Keratinocyte (primary cell): ENCODE measurements around the gene ZNF500. TPM values are rescaled to one million over a fixed set of nuclear protein-coding genes. Genes with fewer than 3 reads are reported as not detected.

Experiments used
- DNase-seq: peaks from one replicate; pipeline ENCODE4 v3.0.0-alpha.2; 2011; ENCODE audit warnings: low read depth, missing footprints, low spot score
- FAIRE-seq: peaks from 2 replicates; lab custom pipeline; 2011; peaks lifted over from hg19 to GRCh38; lab: Jason Lieb, UNC
- H2AFZ ChIP-seq: 2 replicates; pipeline ENCODE4 v1.6.0; 2012; ENCODE audit warnings: low read length, control low read depth, inconsistent platforms; ENCODE audit not compliant: control insufficient read depth
- H3K27ac ChIP-seq: 2 replicates; pipeline ENCODE4 v1.5.1; 2011; ENCODE audit warnings: low read length; ENCODE audit not compliant: control insufficient read depth, insufficient read depth
- H3K27me3 ChIP-seq: 3 replicates; pipeline ENCODE4 v1.6.0; 2011; ENCODE audit warnings: low read length; ENCODE audit not compliant: control insufficient read depth, insufficient read depth; ENCODE audit errors: extremely low read depth
- H3K36me3 ChIP-seq, 2 experiments: 2 replicates in 1 of 2; 3 replicates in 1 of 2; pipeline ENCODE4 v1.5.1; 2011; ENCODE audit warnings: low read length in 2 of 2, mild to moderate bottlenecking in 1 of 2; ENCODE audit not compliant: control insufficient read depth in 2 of 2, insufficient read depth in 2 of 2; ENCODE audit errors: extremely low read depth in 1 of 2
- H3K4me1 ChIP-seq: 3 replicates; pipeline ENCODE4 v1.5.1; 2011; ENCODE audit warnings: low read length; ENCODE audit not compliant: control insufficient read depth, insufficient read depth; ENCODE audit errors: extremely low read depth
- H3K4me2 ChIP-seq: 3 replicates; pipeline ENCODE4 v1.6.0; 2011; ENCODE audit warnings: low read depth, low read length; ENCODE audit not compliant: control insufficient read depth, insufficient read depth; ENCODE audit errors: extremely low read depth
- H3K4me3 ChIP-seq, 3 experiments: fragments of 200-600 bp in 1 of 3; sonication (generic) in 1 of 3; 2 replicates in 2 of 3; 3 replicates in 1 of 3; pipeline ENCODE4 v1.5.1; 2011 to 2016; ENCODE audit warnings: low read length in 3 of 3, mild to moderate bottlenecking in 3 of 3, control low read depth in 2 of 3, inconsistent platforms in 1 of 3, low read depth in 1 of 3, mixed read lengths in 1 of 3, mixed run types in 1 of 3, moderate library complexity in 1 of 3; ENCODE audit not compliant: control insufficient read depth in 2 of 3, insufficient read depth in 2 of 3; ENCODE audit errors: extremely low read depth in 1 of 3
- H3K79me2 ChIP-seq: 2 replicates; pipeline ENCODE4 v1.6.0; 2012; ENCODE audit warnings: low read length; ENCODE audit not compliant: control insufficient read depth, insufficient read depth
- H3K9ac ChIP-seq: 3 replicates; pipeline ENCODE4 v1.6.0; 2011; ENCODE audit warnings: low read length; ENCODE audit not compliant: control insufficient read depth, insufficient read depth; ENCODE audit errors: extremely low read depth
- H3K9me1 ChIP-seq: 3 replicates; pipeline ENCODE4 v1.6.0; 2011; ENCODE audit warnings: low read length; ENCODE audit not compliant: control insufficient read depth, insufficient read depth; ENCODE audit errors: extremely low read depth
- H3K9me3 ChIP-seq: 2 replicates; pipeline ENCODE4 v1.5.1; 2012; ENCODE audit warnings: low read depth, low read length; ENCODE audit not compliant: control insufficient read depth
- H4K20me1 ChIP-seq: 3 replicates; pipeline ENCODE4 v1.6.0; 2011; ENCODE audit warnings: low read length; ENCODE audit not compliant: control insufficient read depth, insufficient read depth; ENCODE audit errors: extremely low read depth
- CTCF ChIP-seq, 3 experiments: IDR thresholded peaks in 1 of 3; conservative IDR thresholded peaks in 1 of 3; optimal IDR thresholded peaks in 1 of 3; 2 replicates in 2 of 3; 3 replicates in 1 of 3; pipeline versions ENCODE3 to v1.5.1; 2011; ENCODE audit warnings: low read length in 3 of 3, mild to moderate bottlenecking in 3 of 3, moderate library complexity in 2 of 3, control low read depth in 1 of 3, inconsistent platforms in 1 of 3; ENCODE audit not compliant: insufficient read depth in 2 of 3; ENCODE audit errors: extremely low read depth in 1 of 3
- EZH2 ChIP-seq: IDR thresholded peaks from one replicate; pipeline ENCODE4 v1.6.1; 2012; ENCODE audit warnings: inconsistent platforms, mild to moderate bottlenecking, low read length, moderate library complexity
- dilution Hi-C: fragments of 300-500 bp; cut with MboI; formaldehyde crosslinking; loops from one replicate; pipeline ENCODE4 v1.7.0; 2020; ENCODE audit warnings: low sequenced_read_pairs; ENCODE audit not compliant: extremely low pct_ligation_motif_present
- polyA plus RNA-seq, 5 experiments: library from polyadenylated mRNA; depleted of rRNA in 3 of 5; stranded (reverse) in 3 of 5; stranded (forward) in 1 of 5; unstranded in 1 of 5; fragments of >200 nt; gene quantifications; 1 replicate in 1 of 5; 2 replicates in 3 of 5; 3 replicates in 1 of 5; pipeline versions ENCODE4 v1.2.1 to v1.2.3, GENCODE V29; 2011 to 2012; ENCODE audit warnings: missing spikeins in 2 of 5, low read depth in 1 of 5, low replicate concordance in 1 of 5

ZNF500 gene
- polyA plus RNA-seq, 1 donor (not counting 4 experiments of a cell fraction or from before 2014, with no cell fraction given), result 3.3 TPM

GRCh38 chr16:4748682-4749411 is 18.1 kb downstream of the ZNF500 start:
- H3K36me3 ChIP-seq, result peaks cover 14 to 18% of the 10 kb centered on the region in 2 experiments
- H2AFZ ChIP-seq, result no peak overlapping the region
- no peaks in the 10 kb centered on the region for H4K20me1 ChIP-seq
- DNase-seq, result no peak
- H3K4me1 ChIP-seq, result no peaks in the 10 kb centered on the region
- H3K9me1 ChIP-seq, result no peaks in the 10 kb centered on the region
- TF ChIP-seq CTCF (optimal IDR thresholded peaks at IDR 0.05 in 1 of 3, IDR thresholded peaks at IDR 0.05 in 1 of 3, conservative IDR thresholded peaks at IDR 0.05 in 1 of 3; ENCODE audit: extremely low read depth in 1 of 3, insufficient read depth in 2 of 3, low read length in 3 of 3), result no peak
- no peak for TF ChIP-seq EZH2
- H3K27ac ChIP-seq, result no peak overlapping the region
- dilution Hi-C loops, result no loop called here
- no peak overlapping the region for H3K4me2 ChIP-seq
- no peak overlapping the region for H3K4me3 ChIP-seq
- H3K27me3 ChIP-seq, result no peaks in the 10 kb centered on the region
- H3K9me3 ChIP-seq, result no peaks in the 10 kb centered on the region
- FAIRE-seq, result no peak
- H3K9ac ChIP-seq, result no peak overlapping the region
- H3K79me2 ChIP-seq, result no peaks in the 10 kb centered on the region

- H3K79me2 ChIP-seq, result no peaks in the 10 kb centered on the region
- H3K36me3 ChIP-seq, result peaks cover 11 to 14% of the 10 kb centered on the region in 2 experiments
- no peak overlapping the region for H3K27ac ChIP-seq
- H3K9me3 ChIP-seq, result no peaks in the 10 kb centered on the region
- H3K4me2 ChIP-seq, result no peak overlapping the region
- dilution Hi-C loops, result no loop called here
- H3K27me3 ChIP-seq, result no peaks in the 10 kb centered on the region
- DNase-seq (no peak), FAIRE-seq (no peak)
- H3K9ac ChIP-seq, result no peak overlapping the region
- no peaks in the 10 kb centered on the region for H3K9me1 ChIP-seq
- H2AFZ ChIP-seq, result no peak overlapping the region
- TF ChIP-seq CTCF (optimal IDR thresholded peaks at IDR 0.05 in 1 of 3, IDR thresholded peaks at IDR 0.05 in 1 of 3, conservative IDR thresholded peaks at IDR 0.05 in 1 of 3; ENCODE audit: extremely low read depth in 1 of 3, insufficient read depth in 2 of 3, low read length in 3 of 3), result no peak
- TF ChIP-seq EZH2, result no peak
- peaks cover 7% of the 10 kb centered on the region for H3K4me1 ChIP-seq
- no peaks in the 10 kb centered on the region for H4K20me1 ChIP-seq
- no peak overlapping the region for H3K4me3 ChIP-seq
Measured at GRCh38 chr16:4747906-4748681, 18.9 kb downstream of the ZNF500 start.
